Astrocyte (in vitro differentiated cells and primary cell): ENCODE data around the gene AQR.

ENCODE experiments used
- CTCF ChIP-seq: IDR thresholded peaks from 2 replicates; pipeline ENCODE4 v1.5.1; 2011; ENCODE audit warnings: low read depth, mild to moderate bottlenecking, inconsistent platforms, low read length, moderate library complexity; ENCODE audit not compliant: insufficient read depth
- EZH2 ChIP-seq: IDR thresholded peaks from 2 replicates; pipeline ENCODE4 v1.6.1; 2012; ENCODE audit warnings: mild to moderate bottlenecking, low read length, inconsistent platforms; ENCODE audit not compliant: insufficient read depth

DNA sequence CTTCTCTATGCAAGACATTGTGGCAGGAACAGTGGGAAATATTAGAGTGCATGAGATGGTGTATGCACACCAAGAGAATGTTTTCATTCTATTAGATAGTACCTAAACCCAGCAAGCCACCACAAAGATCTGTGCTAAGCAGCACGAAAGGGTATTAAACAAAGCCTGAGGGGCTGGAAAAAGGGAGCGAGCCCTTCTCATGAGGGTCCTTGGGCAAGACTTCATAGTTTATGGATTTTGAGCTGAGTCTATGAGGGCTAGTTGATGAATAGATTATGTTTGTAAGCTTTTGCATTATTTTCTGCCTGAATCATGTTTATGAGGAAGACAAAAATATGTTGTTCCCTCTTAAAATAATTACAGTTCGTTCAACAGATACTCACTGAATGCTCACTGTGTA lies 164.8 kb downstream of the AQR start:
- TF ChIP-seq CTCF: no peak
- no peak for TF ChIP-seq EZH2
